ENCODE measurements around the gene ATP6V1E1. TPM values are rescaled to one million over a fixed set of nuclear protein-coding genes. Genes with fewer than 3 reads are reported as not detected.

ATP6V1E1 gene
- polyA plus RNA-seq, 1 experiment, result 198 TPM

GRCh38 chr22:17634696-17635095 lies 6.1 kb upstream of the ATP6V1E1 start:
- ChIA-PET CTCF (no interaction called here), POLR2A (no interaction called here)
- H3K27me3 ChIP-seq (ENCODE audit: control insufficient read depth, insufficient read depth, low read length), result no peaks in the 10 kb centered on the region
- no peak for TF ChIP-seq CTCF (IDR thresholded peaks at IDR 0.05; ENCODE audit: low read depth, low read length)
- H3K27ac ChIP-seq (ENCODE audit: low read depth, low read length), result no peak overlapping the region
- no peak overlapping the region for H3K4me3 ChIP-seq (ENCODE audit: low read depth, low read length)
- no peaks in the 10 kb centered on the region; the same call in 1 of the 2 replicates for H3K9me3 ChIP-seq (ENCODE audit: control insufficient read depth, insufficient read depth, low read length)
- DNase-seq (ENCODE audit: low read depth, low spot score), result no peak

- H3K9me3 ChIP-seq (ENCODE audit: control insufficient read depth, insufficient read depth, low read length), result no peaks in the 10 kb centered on the region; the same call in 1 of the 2 replicates
- DNase-seq (ENCODE audit: low read depth, low spot score), result no peak
- peak overlapping the region; percentile 81 for H3K27ac ChIP-seq (ENCODE audit: low read depth, low read length)
- ChIA-PET CTCF (no interaction called here), POLR2A (no interaction called here)
- no peak for TF ChIP-seq CTCF (IDR thresholded peaks at IDR 0.05; ENCODE audit: low read depth, low read length)
- H3K4me3 ChIP-seq (ENCODE audit: low read depth, low read length), result no peak overlapping the region
- no peaks in the 10 kb centered on the region for H3K27me3 ChIP-seq (ENCODE audit: control insufficient read depth, insufficient read depth, low read length)
These were observed 5.4 kb upstream of the ATP6V1E1 start for GRCh38 chr22:17633998-17634323.

- no peak for TF ChIP-seq CTCF (IDR thresholded peaks at IDR 0.05; ENCODE audit: low read depth, low read length)
- ChIA-PET CTCF (interaction anchor here (0.7 kb wide), 1 partner anchor 462 kb away, joined by 3 read pairs; no protein-coding TSS in a partner anchor), POLR2A (interaction anchor here (0.6 kb wide), 1 partner anchor 35 kb away, joined by 4 read pairs; no protein-coding TSS in a partner anchor)
- H3K9me3 ChIP-seq (ENCODE audit: control insufficient read depth, insufficient read depth, low read length), result peaks cover under 1% of the 10 kb centered on the region; the same call in 1 of the 2 replicates
- H3K27ac ChIP-seq (ENCODE audit: low read depth, low read length), result peak overlapping the region; percentile 81
- H3K4me3 ChIP-seq (ENCODE audit: low read depth, low read length), result no peak overlapping the region
- no peaks in the 10 kb centered on the region for H3K27me3 ChIP-seq (ENCODE audit: control insufficient read depth, insufficient read depth, low read length)
- DNase-seq (ENCODE audit: low read depth, low spot score), result peak; percentile 39
These were observed 4.9 kb upstream of the ATP6V1E1 start for GRCh38 chr22:17633217-17633997.

GRCh38 chr22:17631076-17631565 lies 2.6 kb upstream of the ATP6V1E1 start:
- CTCF ChIA-PET, result no interaction called here

More at GRCh38 chr22:17631076-17631565, 2.6 kb upstream of the ATP6V1E1 start:
- H3K27me3 ChIP-seq (ENCODE audit: control insufficient read depth, insufficient read depth, low read length), result no peaks in the 10 kb centered on the region
- TF ChIP-seq CTCF (IDR thresholded peaks at IDR 0.05; ENCODE audit: low read depth, low read length), result no peak
- H3K9me3 ChIP-seq (ENCODE audit: control insufficient read depth, insufficient read depth, low read length), result peaks cover 3% of the 10 kb centered on the region; the same call in 1 of the 2 replicates
- no peak overlapping the region for H3K4me3 ChIP-seq (ENCODE audit: low read depth, low read length)
- DNase-seq (ENCODE audit: low read depth, low spot score), result no peak
- POLR2A ChIA-PET, result no interaction called here
- no peak overlapping the region for H3K27ac ChIP-seq (ENCODE audit: low read depth, low read length)
